GM10266 (cell line): ENCODE results near the gene ABCA5.

Experiments used
- DNase-seq: peaks from one replicate; pipeline ENCODE4 v3.0.0; 2012; ENCODE audit errors: extremely low spot score
- CTCF ChIP-seq: IDR thresholded peaks from 2 replicates; pipeline ENCODE4 v1.5.1; 2012; ENCODE audit warnings: mild to moderate bottlenecking, low read depth; ENCODE audit not compliant: control insufficient read depth, insufficient read depth; ENCODE audit errors: missing control alignments

The ABCA5 gene

DNA sequence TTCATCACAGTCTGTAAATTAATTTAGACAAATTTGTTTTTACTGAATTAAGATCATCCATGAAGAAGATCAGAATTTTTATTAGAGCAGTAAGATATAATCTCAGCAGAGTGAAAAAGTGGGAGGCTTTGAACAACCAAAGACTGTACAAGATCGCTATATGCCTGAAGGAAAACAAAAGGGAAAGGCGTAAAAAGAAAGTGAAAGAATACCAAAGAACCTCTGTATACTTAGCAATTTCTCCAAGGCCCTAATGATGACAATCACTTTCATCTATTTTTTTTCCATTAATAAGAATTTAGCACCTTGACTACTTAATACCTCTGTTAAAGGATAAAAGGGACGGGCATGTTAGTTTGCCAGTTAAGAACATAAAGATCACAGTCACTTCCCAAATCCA, 59.7 kb downstream of the ABCA5 start:
- no peak for TF ChIP-seq CTCF
- DNase-seq, result no peak

- no peak for TF ChIP-seq CTCF
- DNase-seq, result no peak
Observed at GRCh38 chr17:69265873-69266272, 61.1 kb downstream of the ABCA5 start.

DNA sequence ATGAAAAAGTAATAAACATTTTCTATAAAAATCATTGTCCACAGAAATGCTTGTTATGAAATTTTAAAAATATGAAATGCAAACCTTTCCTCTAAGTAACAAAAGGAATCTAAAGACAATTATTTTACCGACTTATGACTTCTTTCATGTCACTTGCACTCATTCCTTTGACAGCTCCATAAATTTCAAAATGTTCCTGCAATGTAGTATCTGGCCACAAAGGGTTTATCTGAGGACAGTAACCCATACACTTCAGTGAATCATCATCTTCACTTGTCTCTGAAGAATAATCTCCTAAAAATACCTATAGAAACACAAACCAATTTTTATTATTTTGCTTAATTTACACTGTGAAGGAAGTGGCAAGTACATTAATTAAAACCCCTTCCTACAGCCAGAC, 72.7 kb downstream of the ABCA5 start:
- TF ChIP-seq CTCF, result no peak
- no peak for DNase-seq

GRCh38 chr17:69250641-69251040, 76.3 kb downstream of the ABCA5 start:
- DNase-seq, result no peak
- no peak for TF ChIP-seq CTCF

DNA sequence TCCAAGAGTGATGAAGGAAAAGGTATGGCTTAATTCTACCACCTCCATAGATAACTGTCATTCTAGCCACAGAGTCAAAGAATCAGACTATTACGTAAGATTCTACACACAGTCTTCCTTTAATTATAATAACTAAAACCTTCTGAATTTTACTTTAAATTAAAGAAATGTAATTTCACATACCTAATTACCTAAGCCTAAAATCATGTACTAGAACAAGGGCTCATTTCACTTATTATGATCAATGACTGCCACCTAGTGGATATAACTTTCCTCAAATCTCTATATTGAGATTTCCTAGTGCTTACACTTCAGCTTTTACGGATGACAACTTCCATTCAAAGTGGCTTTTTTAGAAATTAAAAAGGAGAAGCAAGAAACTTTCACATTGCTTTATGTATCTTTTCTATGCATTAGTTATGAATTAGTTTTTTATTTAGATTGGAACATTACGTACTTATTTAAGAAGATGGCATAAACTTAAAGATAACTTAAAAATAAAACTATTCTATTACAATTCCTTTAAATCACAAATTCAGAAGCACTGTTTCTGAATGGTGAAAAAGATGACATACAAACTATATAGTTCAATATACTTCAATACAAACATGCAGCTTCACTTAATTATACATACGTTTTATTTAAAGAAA, 80.1 kb downstream of the ABCA5 start:
- DNase-seq, result peak; percentile 19
- peak; percentile 49 for TF ChIP-seq CTCF

GRCh38 chr17:69246202-69246601, 80.7 kb downstream of the ABCA5 start:
- TF ChIP-seq CTCF, result no peak
- no peak for DNase-seq

DNA sequence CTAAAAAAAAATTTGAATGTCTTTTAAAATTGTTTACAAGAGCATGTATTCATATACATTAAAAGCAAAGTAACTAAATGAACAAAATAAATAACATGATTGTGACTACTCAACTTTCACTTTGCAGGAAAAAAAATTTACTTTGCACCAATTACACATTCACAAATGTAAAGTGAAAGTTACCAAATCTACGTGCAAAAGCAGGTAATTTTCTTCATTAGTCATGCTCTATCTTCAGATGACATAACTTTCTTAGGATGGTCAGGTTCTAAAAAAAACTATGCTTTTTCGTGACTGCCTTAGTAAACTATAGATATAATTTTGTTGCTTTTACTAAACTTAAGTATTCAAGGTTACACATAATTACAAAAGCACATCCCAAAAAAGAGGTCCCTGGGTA, 81.3 kb downstream of the ABCA5 start:
- DNase-seq, result peak; percentile 6
- TF ChIP-seq CTCF, result no peak
